Adipose tissue (tissue), 3 donors: ENCODE measurements around the gene CHKA. TPM values are rescaled to one million over a fixed set of nuclear protein-coding genes. Genes with fewer than 3 reads are reported as not detected.

Source experiments
- H3K27ac ChIP-seq: one replicate; pipeline ENCODE4 v1.5.1; 2013; ENCODE audit warnings: low read depth, low read length
- WGBS, 3 donors: extraction: QIAGEN DNeasy Blood & Tissue Kit; methylation state at CpG; one replicate each; pipeline ENCODE4 v1.1.7; 2013; 5-methylcytosine and 5-hydroxymethylcytosine counted together
- polyA plus RNA-seq, 3 donors: library from polyadenylated mRNA; stranded (reverse); fragments of 200-250 nt; gene quantifications; one replicate each; pipeline ENCODE4 v1.2.3, GENCODE V29; 2013
- donor health status: healthy with polysubstance abuse.
- donor health status: Bipolar disorder and iron deficiency.
- donor health status: healthy.

Gene CHKA
- polyA plus RNA-seq, 3 donors: 14.3 to 16.4 (median 16.0) TPM

- no peak overlapping the region for H3K27ac ChIP-seq
- 68 to 90% (median 71%) methylated on average over 12 of the region's 12 CpGs for WGBS, 3 donors
Measured at GRCh38 chr11:68028802-68029545, 92.2 kb downstream of the CHKA start.

GRCh38 chr11:68027667-68028066 is 93.5 kb downstream of the CHKA start:
- 92 to 94% (median 92%) methylated on average over 16 to 21 of the region's 21 CpGs for WGBS, 3 donors
- no peak overlapping the region for H3K27ac ChIP-seq

- WGBS, 3 donors: 88 to 92% (median 90%) methylated on average over 14 to 18 of the region's 18 CpGs
- H3K27ac ChIP-seq: no peak overlapping the region
Measured at GRCh38 chr11:68026391-68027105, 94.6 kb downstream of the CHKA start.

- 63 to 84% (median 84%) methylated on average over 5 of the region's 5 CpGs for WGBS, 3 donors
- no peak overlapping the region for H3K27ac ChIP-seq
Measured at GRCh38 chr11:68025047-68025446, 96.1 kb downstream of the CHKA start.

GRCh38 chr11:68024508-68024907 is 96.7 kb downstream of the CHKA start:
- WGBS, 3 donors: 79 to 88% (median 86%) methylated on average over 5 of the region's 5 CpGs
- H3K27ac ChIP-seq: no peak overlapping the region

- no peak overlapping the region for H3K27ac ChIP-seq
- 84 to 93% (median 90%) methylated on average over 13 of the region's 13 CpGs for WGBS, 3 donors
Measured at GRCh38 chr11:68022531-68022930, 98.7 kb downstream of the CHKA start.

GRCh38 chr11:68021167-68021787 is 99.9 kb downstream of the CHKA start:
- WGBS, 3 donors: 50 to 76% (median 75%) methylated on average over 27 of the region's 27 CpGs

GRCh38 chr11:68020575-68020974 is 100.6 kb downstream of the CHKA start:
- 44 to 58% (median 45%) methylated on average over 11 of the region's 11 CpGs for WGBS, 3 donors
- H3K27ac ChIP-seq: no peak overlapping the region

More at GRCh38 chr11:68021167-68021787, 99.9 kb downstream of the CHKA start:
- H3K27ac ChIP-seq: no peak overlapping the region

GRCh38 chr11:68019486-68019885 is 101.7 kb downstream of the CHKA start:
- H3K27ac ChIP-seq: no peak overlapping the region
- 86 to 95% (median 92%) methylated on average over 12 of the region's 12 CpGs for WGBS, 3 donors

GRCh38 chr11:68018730-68019190 is 102.4 kb downstream of the CHKA start:
- H3K27ac ChIP-seq: no peak overlapping the region
- 86 to 97% (median 92%) methylated on average over 17 to 18 of the region's 18 CpGs for WGBS, 3 donors

- 78 to 81% (median 78%) methylated on average over 27 of the region's 27 CpGs for WGBS, 3 donors
Measured at GRCh38 chr11:68017980-68018729, 103.0 kb downstream of the CHKA start.

GRCh38 chr11:68016904-68017817 is 104.0 kb downstream of the CHKA start:
- H3K27ac ChIP-seq: no peak overlapping the region
- 63 to 70% (median 69%) methylated on average over 14 to 16 of the region's 16 CpGs for WGBS, 3 donors

More at GRCh38 chr11:68017980-68018729, 103.0 kb downstream of the CHKA start:
- H3K27ac ChIP-seq: no peak overlapping the region

GRCh38 chr11:68016161-68016903 is 104.9 kb downstream of the CHKA start:
- no peak overlapping the region for H3K27ac ChIP-seq

GRCh38 chr11:68015467-68015866 is 105.7 kb downstream of the CHKA start:
- H3K27ac ChIP-seq: no peak overlapping the region
- 96 to 98% (median 97%) methylated on average over 8 of the region's 8 CpGs for WGBS, 3 donors

More at GRCh38 chr11:68016161-68016903, 104.9 kb downstream of the CHKA start:
- WGBS, 3 donors: 70 to 77% (median 71%) methylated on average over 10 to 13 of the region's 13 CpGs

- H3K27ac ChIP-seq: no peak overlapping the region
- 86 to 92% (median 89%) methylated on average over 15 to 19 of the region's 19 CpGs for WGBS, 3 donors
Measured at GRCh38 chr11:68014947-68015447, 106.2 kb downstream of the CHKA start.

- no peak overlapping the region for H3K27ac ChIP-seq
- WGBS, 3 donors: 33 to 81% (median 40%) methylated on average over 15 to 16 of the region's 16 CpGs
Measured at GRCh38 chr11:68014157-68014946, 106.8 kb downstream of the CHKA start.
